Gastrocnemius medialis (tissue), 4 donors: ENCODE data around the gene PRTN3. TPM values are rescaled to one million over a fixed set of nuclear protein-coding genes. Genes with fewer than 3 reads are reported as not detected.

Experiments used
- ATAC-seq, 2 donors: fragments of 150-250 bp; one replicate each; pipeline ENCODE4 v1.9.1; 2016
- DNase-seq, 2 donors: peaks; one replicate each; pipeline ENCODE4 v3.0.0-alpha.2; 2019
- H3K27ac ChIP-seq, 4 donors: fragments of 200-600 bp; sonication (generic); 1 replicate in 1 of 4; 2 replicates in 3 of 4; pipeline ENCODE4 v1.5.1; 2016 to 2018; ENCODE audit warnings: mild to moderate bottlenecking in 2 of 4, moderate library complexity in 1 of 4
- H3K27me3 ChIP-seq, 3 donors: fragments of 200-600 bp; sonication (generic) in 2 of 3; 1 replicate in 1 of 3; 2 replicates in 2 of 3; pipeline versions ENCODE4 v1.5.1 to v1.6.0; 2016 to 2019; ENCODE audit warnings: mild to moderate bottlenecking in 1 of 3, moderate library complexity in 1 of 3
- H3K36me3 ChIP-seq, 2 donors: fragments of 200-600 bp; sonication (generic) in 1 of 2; one replicate each; pipeline ENCODE4 v1.5.1; 2017 to 2018
- H3K4me1 ChIP-seq, 2 donors: fragments of 200-600 bp; sonication (generic) in 1 of 2; one replicate each; pipeline ENCODE4 v1.5.1; 2016 to 2017; ENCODE audit warnings: mild to moderate bottlenecking in 2 of 2
- H3K4me3 ChIP-seq, 4 donors: fragments of 200-600 bp; sonication (generic) in 3 of 4; 1 replicate in 1 of 4; 2 replicates in 3 of 4; pipeline ENCODE4 v1.5.1; 2016 to 2019; ENCODE audit warnings: mild to moderate bottlenecking in 2 of 4
- H3K9me3 ChIP-seq, 3 donors: fragments of 200-600 bp; sonication (generic) in 2 of 3; 1 replicate in 1 of 3; 2 replicates in 2 of 3; pipeline ENCODE4 v1.5.1; 2016 to 2019
- CTCF ChIP-seq, 5 experiments: fragments of 450-650 bp in 3 of 5; fragments of 200-600 bp in 2 of 5; sonication (generic) in 2 of 5; IDR thresholded peaks in 4 of 5; conservative IDR thresholded peaks in 1 of 5; 1 replicate in 4 of 5; 2 replicates in 1 of 5; pipeline ENCODE4 v1.5.1; 2016 to 2019; ENCODE audit warnings: antibody characterized with exemption in 5 of 5, mild to moderate bottlenecking in 3 of 5, moderate library complexity in 3 of 5
- POLR2A ChIP-seq, 2 donors: fragments of 450-650 bp; IDR thresholded peaks; one replicate each; pipeline ENCODE4 v1.6.1; 2017; ENCODE audit warnings: antibody characterized with exemption in 2 of 2, mild to moderate bottlenecking in 2 of 2, moderate library complexity in 2 of 2
- in situ Hi-C, 4 donors: fragments of 200-750 bp; cut with MboI; loops; one replicate each; pipeline versions ENCODE4 v1.15.0 to v1.8.0; 2017; ENCODE audit warnings: low sequenced_read_pairs in 4 of 4
- intact Hi-C: fragments of 100-400 bp; cut with DNase I; formaldehyde crosslinking; loops from one replicate; pipeline ENCODE4 v1.15.1; 2023; ENCODE audit warnings: low total_unique reads
- total RNA-seq, 4 donors: library from RNA; depleted of rRNA; stranded (reverse); fragments of >200 nt; gene quantifications; one replicate each; pipeline versions ENCODE4 v1.1.0 to v1.2.3, GENCODE V29; 2016

Gene PRTN3
- total RNA-seq, 4 donors from 2014 or later, result 0.51 TPM; not detected in 3

GRCh38 chr19:806815-807421 lies 33.9 kb upstream of the PRTN3 start:
- in situ Hi-C loops, result no loop called here
- no peak for DNase-seq
- no peak for ATAC-seq
- no peak overlapping the region for H3K4me3 ChIP-seq
- no peaks in the 10 kb centered on the region for H3K27me3 ChIP-seq
- H3K9me3 ChIP-seq, result no peaks in the 10 kb centered on the region
- H3K36me3 ChIP-seq, result peaks cover 0 to 81% of the 10 kb centered on the region in 2 donors
- peaks cover 16 to 20% of the 10 kb centered on the region in 2 donors for H3K4me1 ChIP-seq
- H3K27ac ChIP-seq, result no peak overlapping the region
- no peak for TF ChIP-seq CTCF (IDR thresholded peaks at IDR 0.05 in 4 of 5, conservative IDR thresholded peaks at IDR 0.05 in 1 of 5)
- TF ChIP-seq POLR2A (IDR thresholded peaks at IDR 0.05), result no peak
- intact Hi-C loops, result no loop called here

GRCh38 chr19:807627-808422 lies 33.0 kb upstream of the PRTN3 start:
- TF ChIP-seq POLR2A (IDR thresholded peaks at IDR 0.05) (no peak), CTCF (IDR thresholded peaks at IDR 0.05 in 4 of 5, conservative IDR thresholded peaks at IDR 0.05 in 1 of 5) (no peak)
- intact Hi-C loops, result no loop called here
- Histone ChIP-seq H3K9me3 (no peaks in the 10 kb centered on the region), H3K4me1 (peaks cover 7 to 11% of the 10 kb centered on the region in 2 donors), H3K36me3 (peaks cover 0 to 83% of the 10 kb centered on the region in 2 donors), H3K4me3 (no peak overlapping the region), H3K27ac (no peak overlapping the region), H3K27me3 (no peaks in the 10 kb centered on the region)
- no peak for ATAC-seq
- DNase-seq, result no peak
- in situ Hi-C loops, result no loop called here

GRCh38 chr19:808423-808775 lies 32.4 kb upstream of the PRTN3 start:
- in situ Hi-C loops (no loop called here), intact Hi-C loops (no loop called here)
- H3K27me3 ChIP-seq, result no peaks in the 10 kb centered on the region
- no peak for ATAC-seq
- H3K27ac ChIP-seq, result no peak overlapping the region
- peaks cover under 1 to 6% of the 10 kb centered on the region in 2 donors for H3K4me1 ChIP-seq
- no peak for DNase-seq
- H3K4me3 ChIP-seq, result no peak overlapping the region
- no peaks in the 10 kb centered on the region for H3K9me3 ChIP-seq
- peaks cover 0 to 83% of the 10 kb centered on the region in 2 donors for H3K36me3 ChIP-seq
- TF ChIP-seq POLR2A (IDR thresholded peaks at IDR 0.05), result no peak

GRCh38 chr19:810077-810855 lies 30.5 kb upstream of the PRTN3 start:
- ATAC-seq (no peak), DNase-seq (no peak)
- Histone ChIP-seq H3K4me1 (no peaks in the 10 kb centered on the region), H3K4me3 (no peak overlapping the region), H3K36me3 (peaks cover 0 to 67% of the 10 kb centered on the region in 2 donors), H3K27me3 (no peaks in the 10 kb centered on the region), H3K9me3 (no peaks in the 10 kb centered on the region), H3K27ac (no peak overlapping the region)
- intact Hi-C loops (no loop called here), in situ Hi-C loops (no loop called here)
- no peak for TF ChIP-seq POLR2A (IDR thresholded peaks at IDR 0.05)
- TF ChIP-seq CTCF (IDR thresholded peaks at IDR 0.05 in 4 of 5, conservative IDR thresholded peaks at IDR 0.05 in 1 of 5), result no peak
